Mucosa of gallbladder (tissue), 1 donor: Measurements from ENCODE around the gene USP49. TPM values are rescaled to one million over a fixed set of nuclear protein-coding genes. Genes with fewer than 3 reads are reported as not detected.
A peak's percentile ranks its signal among the peaks of the same experiment; 100 is the strongest.
"Not testable (repeated sequence)": the region's sequence is repeated elsewhere in the genome, so short reads cannot be mapped to it uniquely, and the experiment has no call there.

ENCODE experiments used
- DNase-seq: peaks from one replicate; pipeline ENCODE4 v3.0.0-alpha.2; 2020; ENCODE audit warnings: low spot score
- total RNA-seq: library from RNA; stranded (reverse); gene quantifications from one replicate; pipeline ENCODE4 v1.2.1, GENCODE V29; 2021
- donor health status: DM: no; HTN: no; CAD: no.

USP49 gene
- total RNA-seq, result 3.3 TPM

GRCh38 chr6:41895300-41896233, at the start of gene USP49:
TSS of gene USP49 (minus strand) at chr6:41895375. CDS start at chr6:41806983, 88,392 bp downstream.
- peak; percentile 84 for DNase-seq

DNA sequence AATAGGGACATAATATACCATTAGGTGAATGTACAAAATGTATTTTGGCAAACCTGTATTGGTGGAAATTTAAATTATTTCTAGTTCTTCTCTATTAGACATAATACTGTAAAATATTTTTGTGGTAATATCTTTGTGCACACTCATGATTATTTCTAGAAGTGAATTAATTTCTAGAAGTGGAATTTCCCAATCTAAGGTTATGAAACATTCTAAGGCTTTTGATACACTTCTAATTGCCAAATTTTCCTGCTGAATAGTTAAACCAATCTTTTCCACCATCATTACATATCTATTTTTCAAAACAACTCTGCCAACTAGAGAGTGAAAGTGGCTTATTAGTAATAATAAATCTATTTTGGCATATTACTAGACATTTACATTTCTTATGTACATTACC, 48.3 kb upstream of the USP49 start:
- DNase-seq, result no peak

DNA sequence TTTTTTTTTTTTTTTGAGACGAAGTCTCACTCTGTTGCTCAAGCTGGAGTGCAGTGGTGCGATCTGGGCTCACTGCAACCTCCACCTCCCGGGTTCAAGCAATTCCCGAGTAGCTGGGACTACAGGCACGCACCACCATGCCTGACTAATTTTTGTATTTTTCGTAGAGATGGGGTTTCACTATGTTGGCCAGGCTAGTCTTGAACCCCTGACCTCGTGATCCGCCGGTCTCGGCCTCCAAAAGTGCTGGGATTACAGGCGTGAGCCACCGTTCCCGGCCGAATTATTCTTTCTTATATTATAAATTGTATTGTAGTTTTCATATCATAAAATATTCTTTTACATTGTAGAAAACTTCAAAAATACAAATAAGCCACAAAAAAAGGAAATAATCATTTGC, 47.7 kb upstream of the USP49 start:
- not testable (repeated sequence) for DNase-seq

GRCh38 chr6:41942067-41942851, 47.1 kb upstream of the USP49 start:
- no peak for DNase-seq

DNA sequence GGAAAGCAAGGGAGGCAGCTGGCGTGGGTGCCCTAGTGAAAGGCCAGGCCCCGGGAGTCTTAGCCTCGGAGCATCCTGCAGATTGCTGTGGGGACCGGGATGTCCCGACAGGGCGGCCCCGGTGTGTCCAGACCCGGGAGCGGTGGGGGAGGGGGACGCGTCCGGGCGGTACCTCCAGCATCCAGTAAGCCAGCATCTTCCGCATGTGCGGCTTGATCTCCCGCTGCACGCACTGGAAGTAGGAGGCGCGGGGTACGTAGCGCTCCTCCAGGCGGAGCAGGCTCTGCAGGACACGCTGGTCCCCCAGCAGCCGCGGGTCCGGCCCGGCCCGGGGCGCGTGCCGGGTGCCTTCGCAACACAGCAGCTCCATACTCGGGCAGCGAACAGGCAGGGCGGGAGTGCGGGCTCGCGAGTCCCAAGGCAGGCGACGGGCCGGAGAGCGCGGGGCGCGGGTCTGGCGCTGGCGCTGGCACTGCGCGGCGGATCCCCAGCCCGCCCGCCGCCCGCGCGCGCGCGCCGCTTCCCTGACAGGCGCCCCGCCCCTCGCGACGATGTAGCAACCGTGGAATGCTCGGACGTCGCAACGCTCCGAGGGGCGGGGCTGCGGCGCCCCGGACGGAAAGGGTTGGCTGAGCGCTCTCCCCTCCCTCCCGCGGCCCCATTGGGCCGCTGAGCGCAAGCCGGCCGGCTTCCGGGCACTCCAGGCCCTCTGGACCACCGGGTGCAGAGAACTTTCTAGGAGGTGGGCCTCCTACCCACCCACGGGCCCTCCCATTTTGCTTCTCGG, 46.3 kb upstream of the USP49 start, which contains the start of gene CCND3:
CCND3 (minus strand) TSS at position 529 of the 787 bp plus-strand sequence; CDS start at position 370, 159 bp downstream.
- peak; percentile 92 for DNase-seq

DNA sequence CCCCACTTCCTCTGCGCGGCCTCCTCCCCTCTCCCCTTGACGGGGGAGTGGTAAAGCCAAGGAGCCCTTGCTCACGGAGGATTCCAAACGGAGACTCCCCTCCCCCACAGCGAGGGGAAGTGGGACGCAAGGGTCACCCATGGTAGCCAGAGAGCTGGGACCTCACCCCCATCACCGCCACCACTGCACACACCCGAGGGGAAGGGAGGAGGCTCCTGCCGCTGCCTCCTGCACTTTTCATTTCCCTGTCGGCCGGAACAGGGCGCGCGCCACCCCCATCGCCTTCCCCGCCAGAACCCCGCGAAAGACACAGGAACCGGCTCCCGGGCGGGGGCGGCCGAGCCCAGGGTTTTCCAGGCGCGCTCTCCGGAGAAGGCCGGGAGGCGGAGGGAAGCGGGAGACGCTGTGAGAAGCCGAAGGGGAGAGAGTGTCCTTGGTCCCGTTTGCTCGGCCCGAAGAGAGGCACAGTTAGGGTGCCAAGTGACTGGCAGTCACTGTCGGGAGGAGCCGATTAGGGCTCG, 45.6 kb upstream of the USP49 start:
- DNase-seq, result peak; percentile 32

DNA sequence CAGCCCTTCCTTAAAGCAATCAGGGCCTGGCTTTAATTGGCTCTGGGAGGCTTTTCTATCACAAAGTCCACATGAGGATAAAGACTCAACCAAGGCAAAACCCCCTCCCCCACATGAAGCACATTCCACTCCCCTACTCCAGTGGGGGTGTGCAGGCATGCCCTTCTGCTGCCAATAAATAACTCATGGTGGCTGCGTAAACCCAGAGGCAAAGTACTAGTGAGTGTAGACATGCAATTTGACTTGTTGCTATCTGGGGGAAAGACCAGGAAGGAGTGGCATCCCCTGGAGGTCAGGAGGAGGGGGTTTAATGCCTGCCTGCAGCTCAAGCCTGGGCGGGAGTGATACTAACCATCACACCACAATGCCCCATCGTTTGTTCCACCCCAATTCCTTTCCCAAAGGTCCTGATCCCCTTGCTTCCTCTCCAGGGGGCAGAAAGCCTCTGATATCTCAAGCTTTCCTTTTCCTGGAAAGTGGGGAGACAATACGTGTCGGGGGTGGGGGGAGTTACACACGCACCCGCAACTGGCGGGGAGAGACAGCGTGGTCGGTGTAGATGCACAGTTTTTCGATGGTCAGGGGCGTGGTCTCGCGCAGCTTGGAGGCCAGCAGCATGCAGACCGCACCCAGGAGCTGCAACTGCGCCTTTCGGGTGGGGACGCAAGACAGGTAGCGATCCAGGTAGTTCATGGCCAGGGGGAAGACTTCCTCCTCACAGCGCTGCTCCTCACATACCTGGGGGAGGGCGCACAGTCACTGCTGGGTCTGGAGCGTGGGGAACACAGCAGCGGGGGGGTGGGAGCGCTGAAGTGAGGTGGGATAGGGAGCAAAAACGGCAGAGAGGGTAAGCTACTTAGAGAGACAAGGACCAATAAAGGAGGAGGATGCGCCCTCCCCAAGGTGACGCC, 44.9 kb upstream of the USP49 start:
- peak; percentile 21 for DNase-seq

GRCh38 chr6:41939176-41939847, 44.1 kb upstream of the USP49 start:
- DNase-seq, result no peak

- DNase-seq, result no peak
These were observed 43.5 kb upstream of the USP49 start for GRCh38 chr6:41938590-41939175.

GRCh38 chr6:41937861-41938574, 42.8 kb upstream of the USP49 start:
- DNase-seq, result no peak

DNA sequence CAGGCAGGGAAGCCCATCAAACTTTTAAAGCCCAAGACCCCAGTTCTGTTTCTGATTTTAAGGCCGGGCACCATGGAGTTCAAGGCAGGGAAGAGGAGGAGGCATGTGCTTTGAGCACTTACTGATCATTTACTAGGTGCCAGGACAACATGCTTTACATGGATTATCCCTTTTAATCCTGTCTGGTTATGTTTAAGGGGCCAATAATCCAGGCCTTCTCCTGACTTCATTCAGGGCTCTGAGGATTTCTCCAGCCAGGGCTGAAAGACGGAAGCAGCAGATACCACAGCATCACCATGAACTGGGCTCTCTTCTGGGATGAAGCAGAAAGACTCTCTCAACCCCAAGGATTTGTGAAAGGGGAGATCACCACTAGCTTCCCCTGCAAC, 42.3 kb upstream of the USP49 start:
- no peak for DNase-seq

GRCh38 chr6:41936073-41936837, 41.1 kb upstream of the USP49 start:
- DNase-seq, result peak; percentile 79

GRCh38 chr6:41935685-41936072, 40.5 kb upstream of the USP49 start:
- DNase-seq, result no peak

- DNase-seq, result no peak
These were observed 40.0 kb upstream of the USP49 start for GRCh38 chr6:41935193-41935574.

GRCh38 chr6:41934278-41935192, 39.4 kb upstream of the USP49 start:
- DNase-seq, result no peak

DNA sequence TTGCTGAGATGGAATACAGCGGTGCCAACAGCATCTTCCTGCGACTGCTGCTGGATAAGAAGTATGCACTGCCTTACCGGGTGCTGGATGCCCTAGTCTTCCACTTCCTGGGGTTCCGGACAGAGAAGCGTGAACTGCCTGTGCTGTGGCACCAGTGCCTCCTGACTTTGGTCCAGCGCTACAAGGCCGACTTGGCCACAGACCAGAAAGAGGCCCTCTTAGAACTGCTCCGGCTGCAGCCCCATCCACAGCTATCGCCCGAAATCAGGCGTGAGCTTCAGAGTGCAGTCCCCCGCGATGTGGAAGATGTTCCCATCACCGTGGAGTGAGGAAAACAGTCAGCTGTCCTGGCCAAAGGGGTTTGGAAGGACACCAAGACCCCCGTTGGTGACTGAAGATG, 37.2 kb upstream of the USP49 start:
- no peak for DNase-seq

DNA sequence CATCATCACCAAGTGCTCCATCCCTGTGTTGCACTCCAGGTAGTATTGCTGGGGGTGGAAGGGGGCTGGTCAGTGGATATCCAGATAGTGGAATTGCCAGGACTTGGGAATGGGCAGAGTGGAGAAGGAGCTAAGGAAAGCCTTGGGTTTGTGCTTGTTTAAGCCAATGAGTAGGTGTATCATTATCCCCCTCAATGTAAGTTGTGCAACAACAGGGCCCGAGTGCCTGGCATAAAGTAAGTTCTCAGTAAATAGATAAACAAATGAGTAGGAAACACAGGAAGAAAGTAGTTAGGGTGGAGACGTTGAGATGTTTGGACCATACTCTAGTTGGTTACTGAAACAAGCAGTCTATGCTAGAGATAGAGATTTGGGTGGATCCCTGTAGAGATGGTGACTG, 36.6 kb upstream of the USP49 start:
- no peak for DNase-seq
